PC-9 (cell line): ENCODE data around the gene IKBKE.

Experiments
- EZH2 ChIP-seq: fragments of 200-600 bp; sonication (generic); IDR thresholded peaks from 2 replicates; pipeline ENCODE4 v1.8.0; 2017; ENCODE audit warnings: antibody characterized with exemption, low read depth
- TF ChIP-seq, protein P1 (sequence below): fragments of 200-600 bp; sonication (generic); conservative IDR thresholded peaks from 2 replicates; pipeline ENCODE4 v1.6.1; 2017; ENCODE audit warnings: mixed run types, antibody characterized with exemption, mild to moderate bottlenecking, moderate library complexity

DNA sequence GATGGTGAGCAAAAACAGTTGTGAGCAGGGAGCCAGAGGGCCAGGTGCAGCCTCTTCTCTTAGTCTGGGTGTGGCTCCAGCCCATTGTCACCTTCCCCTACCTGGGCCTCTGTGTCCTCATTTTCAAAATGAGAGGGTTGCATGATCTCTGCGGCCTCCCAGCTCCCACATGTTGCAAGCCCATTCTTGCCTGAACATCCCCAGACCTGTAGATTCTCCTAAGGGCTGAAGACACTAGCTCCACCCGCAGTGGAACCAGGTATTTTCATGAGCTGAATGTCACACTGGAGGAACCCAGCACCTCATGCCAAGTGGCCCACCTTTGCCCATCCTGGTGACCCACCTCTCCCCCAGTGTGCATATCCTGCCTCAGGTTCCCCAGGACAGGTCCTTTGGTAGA lies 12.3 kb downstream of the IKBKE start:
- TF ChIP-seq, protein P1, sequence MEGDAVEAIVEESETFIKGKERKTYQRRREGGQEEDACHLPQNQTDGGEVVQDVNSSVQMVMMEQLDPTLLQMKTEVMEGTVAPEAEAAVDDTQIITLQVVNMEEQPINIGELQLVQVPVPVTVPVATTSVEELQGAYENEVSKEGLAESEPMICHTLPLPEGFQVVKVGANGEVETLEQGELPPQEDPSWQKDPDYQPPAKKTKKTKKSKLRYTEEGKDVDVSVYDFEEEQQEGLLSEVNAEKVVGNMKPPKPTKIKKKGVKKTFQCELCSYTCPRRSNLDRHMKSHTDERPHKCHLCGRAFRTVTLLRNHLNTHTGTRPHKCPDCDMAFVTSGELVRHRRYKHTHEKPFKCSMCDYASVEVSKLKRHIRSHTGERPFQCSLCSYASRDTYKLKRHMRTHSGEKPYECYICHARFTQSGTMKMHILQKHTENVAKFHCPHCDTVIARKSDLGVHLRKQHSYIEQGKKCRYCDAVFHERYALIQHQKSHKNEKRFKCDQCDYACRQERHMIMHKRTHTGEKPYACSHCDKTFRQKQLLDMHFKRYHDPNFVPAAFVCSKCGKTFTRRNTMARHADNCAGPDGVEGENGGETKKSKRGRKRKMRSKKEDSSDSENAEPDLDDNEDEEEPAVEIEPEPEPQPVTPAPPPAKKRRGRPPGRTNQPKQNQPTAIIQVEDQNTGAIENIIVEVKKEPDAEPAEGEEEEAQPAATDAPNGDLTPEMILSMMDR = no peak
- TF ChIP-seq EZH2 = no peak
